ENCODE measurements around the gene STON2.
"Not testable (repeated sequence)": the region's sequence is repeated elsewhere in the genome, so short reads cannot be mapped to it uniquely, and the experiment has no call there.

The STON2 gene

GRCh38 chr14:81392976-81393643, 7.0 kb downstream of the STON2 start:
- Histone ChIP-seq H3K4me3 (ENCODE audit: low read depth, low read length) (no peak overlapping the region), H3K4me1 (ENCODE audit: control insufficient read depth, insufficient read depth, low read length) (no peaks in the 10 kb centered on the region), H3K36me3 (ENCODE audit: control insufficient read depth, insufficient read depth, low read length) (peaks cover under 1% of the 10 kb centered on the region), H3K27me3 (ENCODE audit: control insufficient read depth, insufficient read depth, low read length) (no peaks in the 10 kb centered on the region), H3K9ac (ENCODE audit: low read depth, low read length) (no peak overlapping the region), H3K9me3 (ENCODE audit: control insufficient read depth, insufficient read depth, low read length) (no peaks in the 10 kb centered on the region)

- no peak overlapping the region for H3K4me3 ChIP-seq (ENCODE audit: low read depth, low read length)
- no peaks in the 10 kb centered on the region for H3K9me3 ChIP-seq (ENCODE audit: control insufficient read depth, insufficient read depth, low read length)
- H3K27me3 ChIP-seq (ENCODE audit: control insufficient read depth, insufficient read depth, low read length), result no peaks in the 10 kb centered on the region
- no peaks in the 10 kb centered on the region for H3K4me1 ChIP-seq (ENCODE audit: control insufficient read depth, insufficient read depth, low read length)
- no peaks in the 10 kb centered on the region for H3K36me3 ChIP-seq (ENCODE audit: control insufficient read depth, insufficient read depth, low read length)
- H3K9ac ChIP-seq (ENCODE audit: low read depth, low read length), result no peak overlapping the region
Observed at GRCh38 chr14:81392052-81392451, 8.1 kb downstream of the STON2 start.

- H3K4me3 ChIP-seq (ENCODE audit: low read depth, low read length), result no peak overlapping the region
- H3K27me3 ChIP-seq (ENCODE audit: control insufficient read depth, insufficient read depth, low read length), result no peaks in the 10 kb centered on the region
- H3K36me3 ChIP-seq (ENCODE audit: control insufficient read depth, insufficient read depth, low read length), result no peaks in the 10 kb centered on the region
- H3K4me1 ChIP-seq (ENCODE audit: control insufficient read depth, insufficient read depth, low read length), result peaks cover 11% of the 10 kb centered on the region
- no peak overlapping the region for H3K9ac ChIP-seq (ENCODE audit: low read depth, low read length)
- H3K9me3 ChIP-seq (ENCODE audit: control insufficient read depth, insufficient read depth, low read length), result no peaks in the 10 kb centered on the region
Observed at GRCh38 chr14:81390696-81391095, 9.4 kb downstream of the STON2 start.

- no peak overlapping the region for H3K9ac ChIP-seq (ENCODE audit: low read depth, low read length)
- H3K36me3 ChIP-seq (ENCODE audit: control insufficient read depth, insufficient read depth, low read length), result no peaks in the 10 kb centered on the region
- H3K9me3 ChIP-seq (ENCODE audit: control insufficient read depth, insufficient read depth, low read length), result no peaks in the 10 kb centered on the region
- H3K27me3 ChIP-seq (ENCODE audit: control insufficient read depth, insufficient read depth, low read length), result no peaks in the 10 kb centered on the region
- H3K4me3 ChIP-seq (ENCODE audit: low read depth, low read length), result no peak overlapping the region
- peaks cover 11% of the 10 kb centered on the region for H3K4me1 ChIP-seq (ENCODE audit: control insufficient read depth, insufficient read depth, low read length)
Observed at GRCh38 chr14:81388336-81388735, 11.8 kb downstream of the STON2 start.

GRCh38 chr14:81386290-81386745, 13.8 kb downstream of the STON2 start:
- Histone ChIP-seq H3K27me3 (ENCODE audit: control insufficient read depth, insufficient read depth, low read length) (no peaks in the 10 kb centered on the region), H3K9ac (ENCODE audit: low read depth, low read length) (no peak overlapping the region), H3K4me1 (ENCODE audit: control insufficient read depth, insufficient read depth, low read length) (peaks cover 11% of the 10 kb centered on the region), H3K4me3 (ENCODE audit: low read depth, low read length) (no peak overlapping the region), H3K36me3 (ENCODE audit: control insufficient read depth, insufficient read depth, low read length) (no peaks in the 10 kb centered on the region), H3K9me3 (ENCODE audit: control insufficient read depth, insufficient read depth, low read length) (no peaks in the 10 kb centered on the region)

- H3K4me1 ChIP-seq (ENCODE audit: control insufficient read depth, insufficient read depth, low read length), result peaks cover 11% of the 10 kb centered on the region
- no peaks in the 10 kb centered on the region for H3K9me3 ChIP-seq (ENCODE audit: control insufficient read depth, insufficient read depth, low read length)
- H3K4me3 ChIP-seq (ENCODE audit: low read depth, low read length), result no peak overlapping the region
- no peak overlapping the region for H3K9ac ChIP-seq (ENCODE audit: low read depth, low read length)
- H3K36me3 ChIP-seq (ENCODE audit: control insufficient read depth, insufficient read depth, low read length), result no peaks in the 10 kb centered on the region
- H3K27me3 ChIP-seq (ENCODE audit: control insufficient read depth, insufficient read depth, low read length), result no peaks in the 10 kb centered on the region
Observed at GRCh38 chr14:81385886-81386285, 14.2 kb downstream of the STON2 start.

- Histone ChIP-seq H3K4me3 (ENCODE audit: low read depth, low read length) (no peak overlapping the region), H3K36me3 (ENCODE audit: control insufficient read depth, insufficient read depth, low read length) (no peaks in the 10 kb centered on the region), H3K9ac (ENCODE audit: low read depth, low read length) (no peak overlapping the region), H3K9me3 (ENCODE audit: control insufficient read depth, insufficient read depth, low read length) (no peaks in the 10 kb centered on the region), H3K4me1 (ENCODE audit: control insufficient read depth, insufficient read depth, low read length) (peaks cover 11% of the 10 kb centered on the region), H3K27me3 (ENCODE audit: control insufficient read depth, insufficient read depth, low read length) (no peaks in the 10 kb centered on the region)
Observed at GRCh38 chr14:81385419-81385818, 14.7 kb downstream of the STON2 start.

- Histone ChIP-seq H3K36me3 (ENCODE audit: control insufficient read depth, insufficient read depth, low read length) (no peaks in the 10 kb centered on the region), H3K4me3 (ENCODE audit: low read depth, low read length) (no peak overlapping the region), H3K4me1 (ENCODE audit: control insufficient read depth, insufficient read depth, low read length) (peaks cover 11% of the 10 kb centered on the region), H3K27me3 (ENCODE audit: control insufficient read depth, insufficient read depth, low read length) (no peaks in the 10 kb centered on the region), H3K9me3 (ENCODE audit: control insufficient read depth, insufficient read depth, low read length) (no peaks in the 10 kb centered on the region), H3K9ac (ENCODE audit: low read depth, low read length) (no peak overlapping the region)
Observed at GRCh38 chr14:81384900-81385299, 15.2 kb downstream of the STON2 start.

- H3K36me3 ChIP-seq (ENCODE audit: control insufficient read depth, insufficient read depth, low read length), result no peaks in the 10 kb centered on the region
- peaks cover 11% of the 10 kb centered on the region for H3K4me1 ChIP-seq (ENCODE audit: control insufficient read depth, insufficient read depth, low read length)
- no peaks in the 10 kb centered on the region for H3K9me3 ChIP-seq (ENCODE audit: control insufficient read depth, insufficient read depth, low read length)
- no peak overlapping the region for H3K4me3 ChIP-seq (ENCODE audit: low read depth, low read length)
- H3K9ac ChIP-seq (ENCODE audit: low read depth, low read length), result no peak overlapping the region
- H3K27me3 ChIP-seq (ENCODE audit: control insufficient read depth, insufficient read depth, low read length), result no peaks in the 10 kb centered on the region
Observed at GRCh38 chr14:81382517-81383225, 17.5 kb downstream of the STON2 start.

GRCh38 chr14:81380009-81380408, 20.1 kb downstream of the STON2 start:
- H3K9me3 ChIP-seq (ENCODE audit: control insufficient read depth, insufficient read depth, low read length); H3K36me3 ChIP-seq (ENCODE audit: control insufficient read depth, insufficient read depth, low read length); H3K4me1 ChIP-seq (ENCODE audit: control insufficient read depth, insufficient read depth, low read length); H3K4me3 ChIP-seq (ENCODE audit: low read depth, low read length); H3K9ac ChIP-seq (ENCODE audit: low read depth, low read length); H3K27me3 ChIP-seq (ENCODE audit: control insufficient read depth, insufficient read depth, low read length): not testable (repeated sequence)

- no peaks in the 10 kb centered on the region for H3K36me3 ChIP-seq (ENCODE audit: control insufficient read depth, insufficient read depth, low read length)
- peaks cover 4% of the 10 kb centered on the region for H3K4me1 ChIP-seq (ENCODE audit: control insufficient read depth, insufficient read depth, low read length)
- H3K27me3 ChIP-seq (ENCODE audit: control insufficient read depth, insufficient read depth, low read length), result no peaks in the 10 kb centered on the region
- no peaks in the 10 kb centered on the region for H3K9me3 ChIP-seq (ENCODE audit: control insufficient read depth, insufficient read depth, low read length)
- H3K4me3 ChIP-seq (ENCODE audit: low read depth, low read length), result no peak overlapping the region
- no peak overlapping the region for H3K9ac ChIP-seq (ENCODE audit: low read depth, low read length)
Observed at GRCh38 chr14:81371802-81372201, 28.3 kb downstream of the STON2 start.

- no peaks in the 10 kb centered on the region for H3K9me3 ChIP-seq (ENCODE audit: control insufficient read depth, insufficient read depth, low read length)
- H3K4me1 ChIP-seq (ENCODE audit: control insufficient read depth, insufficient read depth, low read length), result peaks cover 13% of the 10 kb centered on the region
- no peak overlapping the region for H3K4me3 ChIP-seq (ENCODE audit: low read depth, low read length)
- no peaks in the 10 kb centered on the region for H3K27me3 ChIP-seq (ENCODE audit: control insufficient read depth, insufficient read depth, low read length)
- H3K36me3 ChIP-seq (ENCODE audit: control insufficient read depth, insufficient read depth, low read length), result no peaks in the 10 kb centered on the region
- H3K9ac ChIP-seq (ENCODE audit: low read depth, low read length), result no peak overlapping the region
Observed at GRCh38 chr14:81367563-81367962, 32.6 kb downstream of the STON2 start.

Measured in iPS-15b (cell line).